NCI-H1105 treated with DMSO at 0.1 percent for 48 hours (cell line): ENCODE measurements around the gene VILL.
"Not testable (repeated sequence)": the region's sequence is repeated elsewhere in the genome, so short reads cannot be mapped to it uniquely, and the experiment has no call there.

Experiments used
- DNase-seq: peaks from one replicate; lab custom pipeline; 2025; lab: John Stamatoyannopoulos, UW

VILL gene

DNA sequence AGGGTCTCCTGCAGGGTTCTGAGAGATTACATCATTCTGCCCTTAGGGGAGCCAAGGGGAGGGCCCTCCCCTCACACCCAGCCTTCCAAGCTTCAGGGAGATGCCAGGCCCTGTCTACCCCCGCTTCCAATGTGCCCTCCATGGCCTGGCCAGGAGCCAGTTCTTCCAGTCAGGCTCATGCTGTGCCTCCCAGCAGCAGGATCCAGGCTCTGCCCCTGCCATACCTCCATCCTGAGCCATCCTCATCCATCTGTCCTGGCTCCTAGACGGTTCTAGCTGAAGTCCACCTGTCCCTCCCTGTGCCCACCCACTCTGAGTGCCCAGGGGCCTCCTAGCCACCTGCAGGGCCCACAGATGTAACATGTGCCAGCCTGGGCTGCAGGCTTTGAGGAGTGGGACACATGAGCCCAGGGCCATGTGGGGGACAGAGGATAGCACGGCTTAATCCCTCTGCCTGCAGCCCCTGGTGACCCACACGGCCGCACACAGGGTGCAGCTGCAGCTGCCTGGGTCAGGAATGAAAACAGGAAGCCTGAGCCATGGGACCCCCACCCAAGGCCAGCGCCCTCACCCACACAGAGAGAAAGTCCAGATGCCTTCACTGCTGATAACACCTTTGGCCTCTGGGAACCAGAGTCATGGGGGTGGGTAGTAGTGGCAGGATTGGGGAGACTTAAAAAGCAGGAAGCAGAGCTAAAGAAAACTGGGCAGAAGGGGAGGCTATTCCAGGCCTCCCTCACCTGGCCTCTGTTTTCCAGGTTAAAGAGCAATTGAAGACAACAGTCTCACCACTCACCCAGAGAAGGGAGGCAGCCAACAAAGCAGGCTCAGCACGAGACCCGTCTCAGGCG is 27.1 kb downstream of the VILL start:
- DNase-seq, result no peak

DNA sequence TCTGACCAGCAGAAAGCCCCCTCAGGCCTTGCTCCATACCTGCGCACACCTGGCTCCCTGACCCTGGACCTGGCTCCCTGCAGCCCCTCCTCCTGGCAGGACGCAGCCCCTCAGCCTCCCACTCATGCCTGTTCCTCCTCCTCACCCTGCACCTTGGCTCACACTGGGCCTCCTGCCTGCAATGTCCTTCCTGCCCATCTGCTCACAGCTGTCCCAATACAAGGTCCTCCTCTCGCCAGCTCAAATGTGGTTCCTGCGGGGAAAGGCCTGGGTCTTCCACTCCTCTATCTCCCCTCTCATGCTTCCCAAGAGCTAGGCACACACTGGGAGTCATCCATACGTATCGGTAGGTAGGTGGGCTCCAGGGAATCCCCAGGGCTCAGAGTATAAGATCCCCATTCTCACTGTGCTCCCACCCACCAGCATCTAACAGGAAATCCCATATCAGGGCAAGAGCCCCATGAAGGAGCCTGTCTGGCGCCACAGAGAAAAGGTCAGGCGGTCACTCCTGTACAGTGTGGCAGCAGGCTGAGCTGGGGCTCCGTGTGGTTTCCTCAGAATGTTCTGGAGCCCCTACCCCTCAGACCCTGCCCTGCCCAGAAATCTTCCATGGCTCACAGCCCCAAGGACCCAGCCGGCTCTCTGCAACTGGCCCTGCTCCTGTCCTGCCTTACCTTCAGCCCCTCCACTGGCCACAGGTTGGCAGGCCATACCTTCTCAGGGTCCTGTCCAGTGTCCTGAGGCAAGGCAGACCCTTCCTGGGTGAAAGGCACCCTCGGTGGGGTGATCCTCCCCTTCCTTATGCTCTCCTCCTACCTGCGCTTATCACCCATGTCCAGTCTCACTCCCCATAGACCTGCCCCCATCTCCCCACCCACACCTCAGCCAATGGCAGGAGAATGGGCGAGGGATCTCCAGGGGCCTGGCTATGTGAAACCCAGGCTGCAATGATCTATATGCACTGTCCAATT is 28.0 kb downstream of the VILL start:
- no peak for DNase-seq

GRCh38 chr3:38019658-38020341 is 29.2 kb downstream of the VILL start:
- DNase-seq, result no peak

DNA sequence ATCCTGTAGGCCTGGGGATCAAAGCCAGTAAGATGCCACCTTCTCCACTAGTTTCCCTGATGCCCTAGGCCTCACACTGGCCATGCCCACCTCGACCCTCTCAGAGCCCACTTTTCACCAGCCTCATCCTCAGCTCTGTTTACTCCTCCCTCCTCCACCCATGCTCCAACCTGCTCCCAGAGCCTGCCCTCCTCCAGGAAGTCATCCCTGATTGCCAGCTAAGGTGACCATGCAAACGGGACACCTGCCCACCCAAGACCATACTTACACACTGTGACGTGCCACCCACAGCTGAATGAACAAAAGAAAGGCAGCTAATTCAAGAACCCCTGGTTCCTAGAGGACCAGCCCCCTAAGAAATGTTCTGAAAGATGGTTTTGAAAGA is 29.7 kb downstream of the VILL start:
- no peak for DNase-seq

- no peak for DNase-seq
These were observed 30.6 kb downstream of the VILL start for GRCh38 chr3:38021196-38021595.

- DNase-seq, result no peak
These were observed 31.7 kb downstream of the VILL start for GRCh38 chr3:38022301-38022700.

DNA sequence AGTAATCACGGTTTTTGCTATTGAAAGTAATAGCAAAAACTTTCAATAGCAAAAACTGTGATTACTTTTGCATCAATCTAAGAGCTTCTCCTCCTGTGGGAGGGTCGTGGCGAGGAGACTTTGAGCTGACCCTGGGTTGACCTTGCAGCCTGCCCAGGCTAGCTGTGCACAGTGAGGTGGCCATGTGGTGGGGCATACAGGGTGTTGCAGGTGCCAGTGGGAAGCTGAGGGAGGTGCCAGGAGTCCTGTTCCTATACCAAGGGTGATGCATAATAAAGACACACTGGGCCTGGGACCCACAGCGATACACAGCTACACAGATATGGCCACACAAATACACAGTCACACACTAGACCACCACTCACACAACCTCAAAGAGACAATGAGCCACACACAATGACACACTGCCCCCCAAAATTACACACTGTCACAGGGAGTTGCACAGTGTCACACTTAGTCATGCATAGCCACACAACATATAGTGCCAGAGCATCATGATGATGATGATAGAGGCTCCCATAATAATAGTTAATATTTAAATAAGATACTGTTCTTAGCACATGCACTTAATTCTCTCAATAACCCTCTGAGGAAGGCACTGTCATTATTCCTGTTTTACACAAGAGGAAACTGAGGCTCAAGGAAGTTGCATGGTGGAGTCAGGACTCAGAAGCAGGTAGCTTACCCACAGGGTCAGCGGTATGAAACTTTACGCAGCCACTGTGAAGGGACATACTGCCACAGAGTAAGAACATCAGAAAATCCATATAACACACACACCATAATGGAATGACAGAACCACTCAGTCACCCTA is 32.5 kb downstream of the VILL start:
- no peak for DNase-seq

DNA sequence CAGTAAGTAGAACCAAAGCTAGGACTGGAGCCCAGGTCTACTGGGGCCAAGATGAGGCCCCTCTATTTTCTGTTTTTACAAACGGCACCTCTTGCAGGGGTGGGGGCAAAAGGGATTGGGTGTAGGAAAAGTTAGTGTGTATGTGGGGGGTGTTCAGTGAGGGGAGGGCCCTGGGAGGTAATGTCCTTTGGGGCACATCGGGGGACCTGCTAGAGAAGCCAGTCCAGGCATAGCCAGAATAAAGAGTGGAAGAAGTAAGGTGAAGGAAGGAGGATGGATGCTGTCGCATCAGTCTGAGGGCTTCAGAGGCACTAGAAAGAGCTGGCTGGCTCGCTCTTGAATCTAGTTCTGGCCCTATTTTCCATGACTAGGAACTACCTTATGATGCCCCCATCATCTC is 36.3 kb downstream of the VILL start:
- no peak for DNase-seq

- no peak for DNase-seq
These were observed 37.2 kb downstream of the VILL start for GRCh38 chr3:38027466-38028465.

- no peak for DNase-seq
These were observed 38.2 kb downstream of the VILL start for GRCh38 chr3:38028621-38029361.

DNA sequence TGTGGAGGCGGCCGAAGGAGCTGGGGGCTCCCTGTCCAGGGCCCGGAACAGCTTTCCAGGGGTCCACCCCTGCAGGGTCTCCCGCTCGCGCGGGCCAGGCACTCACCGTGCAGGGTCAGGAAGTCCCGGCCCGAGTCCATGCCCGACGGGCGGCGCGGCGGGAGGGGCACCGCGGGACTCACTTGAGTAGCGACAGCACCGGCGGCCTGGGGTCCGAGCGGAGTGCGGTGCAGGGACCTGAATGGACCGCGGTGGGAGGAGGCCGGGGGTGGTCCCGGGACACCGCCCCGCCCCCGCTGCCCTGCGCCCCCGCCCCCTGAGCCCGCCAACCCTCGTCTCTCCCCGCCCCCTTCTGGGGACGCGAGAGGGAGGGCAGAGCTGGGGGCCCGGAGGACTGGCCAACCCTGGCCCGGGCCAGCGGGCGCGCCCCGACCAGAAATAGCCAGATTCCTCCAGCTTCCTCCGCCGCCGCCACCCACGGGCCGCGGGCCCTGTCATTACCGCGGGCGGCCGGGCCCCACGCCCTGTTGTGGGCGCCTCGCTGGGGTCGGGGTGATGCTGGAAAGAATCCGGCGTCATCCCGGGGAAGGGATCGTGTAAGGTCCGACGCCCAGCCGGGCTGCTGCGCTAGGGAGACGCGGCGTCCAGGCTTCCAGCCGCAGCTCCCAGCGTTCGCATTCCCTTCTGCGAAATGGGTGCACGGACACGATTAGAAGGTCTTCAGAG is 39.0 kb downstream of the VILL start, which contains the start of gene PLCD1:
TSS of gene PLCD1 (minus strand) at position 243 of the 726 bp plus-strand sequence. CDS start at position 140, 103 bp downstream.
- no peak for DNase-seq

DNA sequence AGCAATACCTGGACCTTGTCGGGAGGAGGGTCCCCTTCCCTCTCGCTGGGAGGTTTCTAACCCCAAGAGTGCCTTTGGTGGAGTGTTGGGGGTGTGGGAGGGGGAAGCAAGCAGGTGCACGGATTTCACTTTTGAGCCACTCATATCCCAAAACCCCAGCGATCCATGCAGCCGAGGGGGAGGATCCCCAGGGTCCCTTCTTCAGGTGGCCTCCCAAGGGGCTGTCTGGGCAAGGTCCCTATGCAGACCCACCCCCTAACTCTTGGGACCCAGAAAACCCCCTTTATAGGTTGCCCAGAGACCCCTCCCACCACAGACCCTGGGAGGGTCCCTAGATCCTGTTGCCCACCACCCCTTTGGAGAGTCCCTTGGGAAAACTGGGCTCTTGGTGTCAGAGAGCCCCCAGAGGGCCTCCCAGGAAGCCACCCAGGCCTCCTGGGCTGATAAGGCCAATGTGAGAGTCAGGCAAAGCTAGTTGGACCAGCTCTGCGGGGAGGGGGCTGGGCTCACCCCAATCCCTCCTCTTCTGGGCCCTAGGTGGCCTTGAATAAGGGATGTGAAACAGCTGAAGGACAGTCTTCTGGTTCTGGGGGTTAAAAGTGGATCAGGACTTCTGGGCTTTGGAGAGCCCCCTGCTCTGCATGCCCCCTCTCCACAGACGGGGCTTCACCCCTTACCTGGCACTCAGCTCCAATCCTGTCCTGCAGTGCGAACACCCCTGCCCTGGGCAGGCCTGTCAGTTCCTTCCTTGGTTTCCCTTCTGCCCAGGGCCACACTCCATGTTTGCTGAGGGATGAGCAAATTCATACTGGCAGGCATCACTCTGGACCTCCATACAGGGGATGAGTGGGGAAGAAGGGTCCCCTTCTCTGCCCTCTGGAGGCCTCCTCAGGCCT is 39.8 kb downstream of the VILL start:
- no peak for DNase-seq

- no peak for DNase-seq
These were observed 40.7 kb downstream of the VILL start for GRCh38 chr3:38031022-38031994.

DNA sequence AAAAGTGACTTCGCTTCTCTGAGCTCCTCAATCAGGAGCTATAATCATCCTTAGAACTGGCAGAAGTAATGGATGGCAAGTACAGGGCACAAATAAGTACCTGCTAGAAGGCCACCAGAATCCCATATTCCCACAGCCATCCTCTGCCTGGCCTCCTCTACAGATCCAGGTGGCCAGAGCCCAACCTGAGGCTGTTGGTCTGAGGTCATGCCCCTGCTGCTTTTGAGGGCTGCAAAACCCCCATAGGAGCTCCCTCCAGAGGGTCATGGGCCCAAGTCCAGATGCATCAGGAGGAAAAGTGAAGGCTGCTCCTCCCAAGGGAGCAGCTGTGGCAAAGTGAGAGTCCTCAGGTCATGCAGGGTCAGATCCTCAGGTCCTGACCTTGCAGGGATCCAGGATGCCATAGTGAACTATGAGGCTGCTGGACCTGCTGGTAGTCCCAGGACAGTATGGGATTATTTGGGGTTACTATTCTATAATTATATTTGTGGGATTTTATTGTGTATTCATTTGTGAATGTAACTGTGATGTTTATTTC is 41.8 kb downstream of the VILL start:
- no peak for DNase-seq

DNA sequence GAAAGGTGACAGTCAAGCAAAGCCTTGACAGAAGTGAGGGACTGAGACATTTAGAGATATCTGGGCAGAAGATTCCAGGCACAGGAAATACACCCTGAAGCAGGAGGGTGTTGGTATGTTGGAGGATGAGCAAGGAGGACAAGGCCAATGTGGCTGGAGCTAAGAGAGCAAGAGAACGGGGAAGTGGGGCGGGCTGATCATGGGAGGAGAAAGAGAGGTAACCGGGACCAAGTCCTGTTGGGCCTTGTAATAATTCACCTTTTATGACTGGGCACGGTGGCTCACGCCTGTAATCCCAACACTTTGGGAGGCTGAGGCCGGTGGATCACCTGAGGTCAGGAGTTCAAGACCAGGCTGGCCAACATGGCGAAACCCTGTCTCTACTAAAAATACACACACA is 43.0 kb downstream of the VILL start:
- not testable (repeated sequence) for DNase-seq

GRCh38 chr3:38034335-38034734 is 43.7 kb downstream of the VILL start:
- not testable (repeated sequence) for DNase-seq
